Fibroblast of skin of right quadriceps (primary cell): ENCODE measurements around the gene PLD2.
A peak's percentile ranks its signal among the peaks of the same experiment; 100 is the strongest.
"Not testable (repeated sequence)": the region's sequence is repeated elsewhere in the genome, so short reads cannot be mapped to it uniquely, and the experiment has no call there.

ENCODE experiments used
- DNase-seq: peaks from one replicate; pipeline ENCODE4 v3.0.0-alpha.2; 2013

Gene PLD2

GRCh38 chr17:4795168-4795567 lies 11.8 kb upstream of the PLD2 start:
- DNase-seq = no peak

- DNase-seq = peak; percentile 31
These were observed 10.4 kb upstream of the PLD2 start for GRCh38 chr17:4796552-4796920.

- DNase-seq = no peak
These were observed 6.3 kb upstream of the PLD2 start for GRCh38 chr17:4800462-4801196.

GRCh38 chr17:4802228-4802627 lies 4.7 kb upstream of the PLD2 start, which contains the start of gene C17orf114:
Gene C17orf114 (minus strand): TSS chr17:4802328.
- no peak for DNase-seq

- DNase-seq = no peak
These were observed 536 bp upstream of the PLD2 start for GRCh38 chr17:4806456-4806776.

GRCh38 chr17:4807605-4808377 lies 839 bp downstream of the PLD2 start:
- DNase-seq = no peak

GRCh38 chr17:4808378-4808767 lies 1.4 kb downstream of the PLD2 start:
- DNase-seq = no peak

- DNase-seq = no peak
These were observed 3.8 kb downstream of the PLD2 start for GRCh38 chr17:4810696-4811290.

- no peak for DNase-seq
These were observed 4.5 kb downstream of the PLD2 start for GRCh38 chr17:4811471-4811870.

- DNase-seq = no peak
These were observed 5.7 kb downstream of the PLD2 start for GRCh38 chr17:4812690-4813089.

GRCh38 chr17:4815043-4815675 lies 8.2 kb downstream of the PLD2 start:
- no peak for DNase-seq

- no peak for DNase-seq
These were observed 9.9 kb downstream of the PLD2 start for GRCh38 chr17:4816826-4817225.

- no peak for DNase-seq
These were observed 11.3 kb downstream of the PLD2 start for GRCh38 chr17:4818276-4818675.

- DNase-seq = no peak
These were observed 15.9 kb downstream of the PLD2 start for GRCh38 chr17:4822835-4823234.

- no peak for DNase-seq
These were observed 16.6 kb downstream of the PLD2 start for GRCh38 chr17:4823373-4824089.

GRCh38 chr17:4827399-4827798 lies 20.4 kb downstream of the PLD2 start:
- no peak for DNase-seq

GRCh38 chr17:4832829-4833177 lies 25.9 kb downstream of the PLD2 start:
- not testable (repeated sequence) for DNase-seq

GRCh38 chr17:4833178-4833940 lies 26.4 kb downstream of the PLD2 start, which contains the start of gene MINK1:
Gene MINK1 (plus strand): TSS chr17:4833340. CDS start chr17:4833584, 244 bp downstream.
- peak; percentile 93 for DNase-seq

GRCh38 chr17:4833941-4834680 lies 27.2 kb downstream of the PLD2 start:
- peak; percentile 58 for DNase-seq

- DNase-seq = no peak
These were observed 27.7 kb downstream of the PLD2 start for GRCh38 chr17:4834681-4835020.

- DNase-seq = no peak
These were observed 29.3 kb downstream of the PLD2 start for GRCh38 chr17:4836221-4836620.
